Nephron (organoid): ENCODE measurements around the gene ZNF638.
"Not testable (repeated sequence)": the region's sequence is repeated elsewhere in the genome, so short reads cannot be mapped to it uniquely, and the experiment has no call there.

Source experiments
- H3K27ac Mint-ChIP-seq, 3 experiments: 2 replicates each; pipeline ENCODE4 v1.8.0; 2020; ENCODE audit warnings: mixed read lengths in 3 of 3, mild to moderate bottlenecking in 2 of 3, moderate library complexity in 1 of 3
- H3K27me3 Mint-ChIP-seq: 2 replicates; pipeline ENCODE4 v1.8.0; 2021; ENCODE audit warnings: low read depth, mild to moderate bottlenecking, moderate library complexity, mixed read lengths
- H3K36me3 Mint-ChIP-seq: 2 replicates; pipeline ENCODE4 v1.8.0; 2020; ENCODE audit warnings: low read depth, mixed read lengths
- H3K4me1 Mint-ChIP-seq: 2 replicates; pipeline ENCODE4 v1.8.0; 2020; ENCODE audit warnings: mixed read lengths
- H3K4me3 Mint-ChIP-seq, 3 experiments: 2 replicates each; pipeline ENCODE4 v1.8.0; 2020; ENCODE audit warnings: mild to moderate bottlenecking in 3 of 3, mixed read lengths in 3 of 3, moderate library complexity in 2 of 3
- H3K9me3 Mint-ChIP-seq: 2 replicates; pipeline ENCODE4 v1.8.0; 2020; ENCODE audit warnings: mixed read lengths
- TF ChIP-seq, protein P1 (sequence below), 3 experiments: fragments of 200-600 bp; sonication (generic); IDR thresholded peaks; one replicate each; pipeline ENCODE4 v1.5.0; 2021; ENCODE audit warnings: antibody characterized with exemption in 3 of 3; ENCODE audit not compliant: unreplicated experiment in 3 of 3

The ZNF638 gene

GRCh38 chr2:71317060-71317459, 14.5 kb upstream of the ZNF638 start:
- TF ChIP-seq, protein P1, sequence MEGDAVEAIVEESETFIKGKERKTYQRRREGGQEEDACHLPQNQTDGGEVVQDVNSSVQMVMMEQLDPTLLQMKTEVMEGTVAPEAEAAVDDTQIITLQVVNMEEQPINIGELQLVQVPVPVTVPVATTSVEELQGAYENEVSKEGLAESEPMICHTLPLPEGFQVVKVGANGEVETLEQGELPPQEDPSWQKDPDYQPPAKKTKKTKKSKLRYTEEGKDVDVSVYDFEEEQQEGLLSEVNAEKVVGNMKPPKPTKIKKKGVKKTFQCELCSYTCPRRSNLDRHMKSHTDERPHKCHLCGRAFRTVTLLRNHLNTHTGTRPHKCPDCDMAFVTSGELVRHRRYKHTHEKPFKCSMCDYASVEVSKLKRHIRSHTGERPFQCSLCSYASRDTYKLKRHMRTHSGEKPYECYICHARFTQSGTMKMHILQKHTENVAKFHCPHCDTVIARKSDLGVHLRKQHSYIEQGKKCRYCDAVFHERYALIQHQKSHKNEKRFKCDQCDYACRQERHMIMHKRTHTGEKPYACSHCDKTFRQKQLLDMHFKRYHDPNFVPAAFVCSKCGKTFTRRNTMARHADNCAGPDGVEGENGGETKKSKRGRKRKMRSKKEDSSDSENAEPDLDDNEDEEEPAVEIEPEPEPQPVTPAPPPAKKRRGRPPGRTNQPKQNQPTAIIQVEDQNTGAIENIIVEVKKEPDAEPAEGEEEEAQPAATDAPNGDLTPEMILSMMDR (IDR thresholded peaks at IDR 0.05; ENCODE audit: unreplicated experiment in 3 of 3), result no peak
- no peak overlapping the region for H3K27ac Mint-ChIP-seq
- no peaks in the 10 kb centered on the region for H3K36me3 Mint-ChIP-seq
- H3K27me3 Mint-ChIP-seq, result peaks cover 5% of the 10 kb centered on the region
- peaks cover 43% of the 10 kb centered on the region for H3K9me3 Mint-ChIP-seq
- no peak overlapping the region for H3K4me3 Mint-ChIP-seq
- H3K4me1 Mint-ChIP-seq, result no peaks in the 10 kb centered on the region

GRCh38 chr2:71317900-71318299, 13.7 kb upstream of the ZNF638 start:
- not testable (repeated sequence) for H3K27me3 Mint-ChIP-seq, H3K4me1 Mint-ChIP-seq, H3K4me3 Mint-ChIP-seq, H3K27ac Mint-ChIP-seq, H3K36me3 Mint-ChIP-seq
- H3K9me3 Mint-ChIP-seq, result peaks cover 51% of the 10 kb centered on the region

DNA sequence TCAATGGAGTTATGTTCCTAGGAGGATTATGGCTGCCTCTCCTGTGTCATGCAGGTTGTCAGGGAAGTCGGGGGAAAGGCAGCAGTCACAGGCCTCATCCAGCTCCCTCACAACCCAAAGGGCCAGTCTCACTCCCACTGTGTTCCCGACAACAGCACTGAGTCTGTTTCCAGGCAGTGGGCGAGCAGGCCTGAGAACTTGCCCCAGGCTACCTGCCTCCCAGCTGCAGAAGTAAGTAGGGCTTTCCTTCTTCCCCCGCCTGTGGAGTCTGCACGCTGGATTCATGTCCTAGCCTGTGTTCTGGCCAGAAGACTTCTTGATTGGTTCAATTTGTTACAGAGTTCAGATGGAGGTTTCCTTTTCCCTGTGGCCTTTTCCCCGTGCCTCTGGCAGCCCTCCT, 8.2 kb upstream of the ZNF638 start:
- Mint-ChIP-seq H3K36me3 (peaks cover 4% of the 10 kb centered on the region), H3K27me3 (no peaks in the 10 kb centered on the region), H3K27ac (no peak overlapping the region), H3K4me1 (no peaks in the 10 kb centered on the region), H3K9me3 (peaks cover 39% of the 10 kb centered on the region), H3K4me3 (no peak overlapping the region)
- TF ChIP-seq, protein P1 (IDR thresholded peaks at IDR 0.05; ENCODE audit: unreplicated experiment in 3 of 3), result no peak

DNA sequence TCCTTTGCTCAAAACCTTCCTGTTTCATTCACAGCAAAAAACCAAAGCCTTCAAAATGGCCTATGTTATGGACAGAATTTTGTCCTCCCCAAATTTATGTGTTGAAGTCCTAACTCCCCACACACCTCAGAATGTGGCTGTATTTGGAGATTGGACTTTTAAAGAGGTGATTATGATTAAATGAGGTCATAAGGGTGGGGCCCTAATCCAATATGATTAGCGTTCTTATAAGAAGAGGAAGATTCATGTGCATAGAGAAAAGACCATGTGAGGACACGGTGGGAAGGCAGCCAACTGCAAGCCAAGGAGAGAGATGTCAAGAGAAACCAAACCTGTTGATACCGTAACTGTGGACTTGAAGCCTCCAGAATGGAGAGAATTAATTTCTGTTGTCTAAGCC, 4.6 kb upstream of the ZNF638 start:
- H3K27ac Mint-ChIP-seq, result no peak overlapping the region
- peaks cover 11% of the 10 kb centered on the region for H3K9me3 Mint-ChIP-seq
- TF ChIP-seq, protein P1 (IDR thresholded peaks at IDR 0.05; ENCODE audit: unreplicated experiment in 3 of 3), result no peak
- no peak overlapping the region for H3K4me3 Mint-ChIP-seq
- peaks cover 4% of the 10 kb centered on the region for H3K36me3 Mint-ChIP-seq
- no peaks in the 10 kb centered on the region for H3K27me3 Mint-ChIP-seq
- H3K4me1 Mint-ChIP-seq, result no peaks in the 10 kb centered on the region

DNA sequence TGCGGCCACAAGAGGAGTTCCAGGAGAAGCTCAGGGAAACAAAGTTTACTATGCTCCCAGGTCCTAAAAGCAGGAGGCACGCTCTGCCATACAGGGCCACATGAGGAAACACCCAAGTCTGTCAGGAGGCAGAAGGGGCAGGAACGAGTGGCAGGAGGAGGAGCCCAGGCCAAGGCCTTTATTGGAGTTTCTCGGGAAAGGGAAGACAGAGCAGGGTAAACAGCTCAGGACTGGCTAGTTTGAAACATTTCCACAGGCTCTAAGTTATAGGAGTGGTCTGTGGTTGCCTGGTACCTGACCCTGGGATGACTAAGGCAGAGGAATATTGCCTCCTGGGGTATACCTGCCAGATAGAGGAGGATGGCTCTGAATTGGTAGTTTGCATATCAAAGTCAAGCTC, 3.7 kb upstream of the ZNF638 start:
- peaks cover 6% of the 10 kb centered on the region for H3K4me1 Mint-ChIP-seq
- peaks cover 3% of the 10 kb centered on the region for H3K9me3 Mint-ChIP-seq
- no peaks in the 10 kb centered on the region for H3K27me3 Mint-ChIP-seq
- peaks cover 9% of the 10 kb centered on the region for H3K36me3 Mint-ChIP-seq
- TF ChIP-seq, protein P1 (IDR thresholded peaks at IDR 0.05; ENCODE audit: unreplicated experiment in 3 of 3), result no peak
- no peak overlapping the region for H3K4me3 Mint-ChIP-seq
- H3K27ac Mint-ChIP-seq, result no peak overlapping the region

GRCh38 chr2:71330155-71330554, 1.4 kb upstream of the ZNF638 start:
- Mint-ChIP-seq H3K4me1 (peaks cover 21% of the 10 kb centered on the region), H3K27ac (peak overlapping the region in 2 of 3 experiments; percentile 29 to 68), H3K4me3 (peak overlapping the region; percentile 65 to 80 (median 79)), H3K27me3 (no peaks in the 10 kb centered on the region), H3K36me3 (peaks cover 22% of the 10 kb centered on the region), H3K9me3 (no peaks in the 10 kb centered on the region)
- TF ChIP-seq, protein P1 (IDR thresholded peaks at IDR 0.05; ENCODE audit: unreplicated experiment in 3 of 3), result no peak
